ENCODE data around the gene VPS45.

VPS45 gene

DNA sequence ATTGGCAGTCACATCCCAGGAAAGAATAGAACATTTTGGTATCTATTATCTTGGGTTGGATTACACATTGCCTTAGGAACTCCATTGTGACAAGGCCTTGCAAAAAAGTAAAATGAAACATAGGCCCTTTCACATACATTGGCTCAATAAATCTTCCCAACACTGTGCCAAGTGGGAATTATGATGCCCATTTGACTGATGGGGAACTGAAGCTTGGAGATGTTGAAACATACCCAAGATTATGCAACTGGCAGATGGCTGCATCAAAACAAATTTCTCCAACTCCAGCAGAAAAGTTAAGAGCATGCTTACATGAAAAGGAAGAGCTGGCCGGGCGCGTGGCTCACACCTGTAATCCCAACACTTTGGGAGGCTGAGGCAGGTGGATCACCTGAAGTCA lies 109.0 kb downstream of the VPS45 start:
- no peaks in the 10 kb centered on the region for H3K9me2 ChIP-seq (replicated peaks; ENCODE audit: insufficient read depth, low read length)
- H4K20me1 ChIP-seq (ENCODE audit: low read depth, low read length) = no peaks in the 10 kb centered on the region
- H3K36me3 ChIP-seq (ENCODE audit: low read length) = no peaks in the 10 kb centered on the region
- no peak overlapping the region for H3K27ac ChIP-seq (ENCODE audit: low read depth, low read length)
- H3K4me2 ChIP-seq (ENCODE audit: low read depth, low read length, poor library complexity, severe bottlenecking) = no peak overlapping the region
- no peak overlapping the region for H3K4me3 ChIP-seq (ENCODE audit: insufficient read depth, low read length, poor library complexity, severe bottlenecking)
- H3F3A ChIP-seq (ENCODE audit: insufficient read depth) = no peaks in the 10 kb centered on the region
- no peaks in the 10 kb centered on the region for H3K79me2 ChIP-seq (ENCODE audit: insufficient read depth, low read length)
- TF ChIP-seq, protein P1, sequence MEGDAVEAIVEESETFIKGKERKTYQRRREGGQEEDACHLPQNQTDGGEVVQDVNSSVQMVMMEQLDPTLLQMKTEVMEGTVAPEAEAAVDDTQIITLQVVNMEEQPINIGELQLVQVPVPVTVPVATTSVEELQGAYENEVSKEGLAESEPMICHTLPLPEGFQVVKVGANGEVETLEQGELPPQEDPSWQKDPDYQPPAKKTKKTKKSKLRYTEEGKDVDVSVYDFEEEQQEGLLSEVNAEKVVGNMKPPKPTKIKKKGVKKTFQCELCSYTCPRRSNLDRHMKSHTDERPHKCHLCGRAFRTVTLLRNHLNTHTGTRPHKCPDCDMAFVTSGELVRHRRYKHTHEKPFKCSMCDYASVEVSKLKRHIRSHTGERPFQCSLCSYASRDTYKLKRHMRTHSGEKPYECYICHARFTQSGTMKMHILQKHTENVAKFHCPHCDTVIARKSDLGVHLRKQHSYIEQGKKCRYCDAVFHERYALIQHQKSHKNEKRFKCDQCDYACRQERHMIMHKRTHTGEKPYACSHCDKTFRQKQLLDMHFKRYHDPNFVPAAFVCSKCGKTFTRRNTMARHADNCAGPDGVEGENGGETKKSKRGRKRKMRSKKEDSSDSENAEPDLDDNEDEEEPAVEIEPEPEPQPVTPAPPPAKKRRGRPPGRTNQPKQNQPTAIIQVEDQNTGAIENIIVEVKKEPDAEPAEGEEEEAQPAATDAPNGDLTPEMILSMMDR (IDR thresholded peaks at IDR 0.05; ENCODE audit: insufficient read depth, low read length, poor library complexity, severe bottlenecking) = no peak
- no peak for TF ChIP-seq EZH2phosphoT487 (conservative IDR thresholded peaks at IDR 0.05; ENCODE audit: low read length)
- no peak overlapping the region for H3K9ac ChIP-seq (ENCODE audit: low read length)
- H3K27me3 ChIP-seq (ENCODE audit: low read length) = no peaks in the 10 kb centered on the region
- no peaks in the 10 kb centered on the region for H3K9me3 ChIP-seq (ENCODE audit: insufficient read depth, low read length)
- H2AFZ ChIP-seq (ENCODE audit: low read depth, low read length, severe bottlenecking) = no peak overlapping the region

DNA sequence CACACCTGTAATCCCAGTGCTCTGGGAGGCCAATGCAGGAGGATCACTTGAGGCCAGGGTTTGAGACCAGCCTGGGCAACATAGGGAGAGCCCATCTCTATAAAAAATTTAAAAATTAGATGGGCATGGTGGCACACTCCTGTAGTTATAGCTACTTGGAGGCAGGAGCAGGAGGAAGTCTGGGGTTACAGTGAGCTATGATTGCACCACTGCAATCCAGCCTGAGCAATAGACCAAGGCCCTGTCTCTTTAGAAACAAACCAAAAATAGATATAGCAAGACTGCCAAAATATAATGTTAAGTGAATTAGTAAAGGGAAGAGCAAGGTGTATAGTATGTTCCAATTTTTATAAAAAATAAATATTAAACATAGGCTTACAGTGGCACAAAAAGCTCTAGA lies 111.0 kb downstream of the VPS45 start:
- Histone ChIP-seq H4K20me1 (ENCODE audit: low read depth, low read length) (no peaks in the 10 kb centered on the region), H2AFZ (ENCODE audit: low read depth, low read length, severe bottlenecking) (no peak overlapping the region), H3K4me2 (ENCODE audit: low read depth, low read length, poor library complexity, severe bottlenecking) (no peak overlapping the region), H3K9me3 (ENCODE audit: insufficient read depth, low read length) (no peaks in the 10 kb centered on the region), H3K79me2 (ENCODE audit: insufficient read depth, low read length) (no peaks in the 10 kb centered on the region), H3K4me3 (ENCODE audit: insufficient read depth, low read length, poor library complexity, severe bottlenecking) (no peak overlapping the region), H3K9ac (ENCODE audit: low read length) (no peak overlapping the region), H3K9me2 (replicated peaks; ENCODE audit: insufficient read depth, low read length) (no peaks in the 10 kb centered on the region), H3K27ac (ENCODE audit: low read depth, low read length) (no peak overlapping the region), H3K36me3 (ENCODE audit: low read length) (no peaks in the 10 kb centered on the region), H3F3A (ENCODE audit: insufficient read depth) (no peaks in the 10 kb centered on the region), H3K27me3 (ENCODE audit: low read length) (no peaks in the 10 kb centered on the region)
- TF ChIP-seq EZH2phosphoT487 (conservative IDR thresholded peaks at IDR 0.05; ENCODE audit: low read length) = no peak
- TF ChIP-seq, protein P1 (IDR thresholded peaks at IDR 0.05; ENCODE audit: insufficient read depth, low read length, poor library complexity, severe bottlenecking) = no peak

DNA sequence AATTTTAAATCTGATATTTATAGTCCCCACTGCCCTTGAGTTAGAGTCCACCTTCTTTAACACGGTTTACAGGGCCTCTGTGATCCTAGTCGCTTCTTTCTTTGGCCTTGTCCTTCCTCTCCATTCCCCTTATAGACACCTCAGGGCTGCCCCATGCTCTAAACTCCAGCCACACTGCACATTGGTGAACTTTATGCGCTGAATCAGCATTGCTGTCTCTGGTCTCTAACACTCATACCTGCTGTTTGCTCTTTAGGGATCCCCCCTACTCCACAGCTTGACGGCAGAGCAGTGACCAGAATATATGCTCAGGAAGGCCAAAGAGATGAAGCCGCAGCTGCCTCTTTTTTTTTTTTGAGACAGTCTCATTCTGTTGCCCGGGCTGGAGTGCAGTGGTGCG lies 112.3 kb downstream of the VPS45 start:
- Histone ChIP-seq H3K9me3 (ENCODE audit: insufficient read depth, low read length) (no peaks in the 10 kb centered on the region), H3K27me3 (ENCODE audit: low read length) (no peaks in the 10 kb centered on the region), H4K20me1 (ENCODE audit: low read depth, low read length) (no peaks in the 10 kb centered on the region), H3K9ac (ENCODE audit: low read length) (no peak overlapping the region), H2AFZ (ENCODE audit: low read depth, low read length, severe bottlenecking) (no peak overlapping the region), H3K36me3 (ENCODE audit: low read length) (no peaks in the 10 kb centered on the region), H3K27ac (ENCODE audit: low read depth, low read length) (no peak overlapping the region), H3K79me2 (ENCODE audit: insufficient read depth, low read length) (no peaks in the 10 kb centered on the region), H3K4me3 (ENCODE audit: insufficient read depth, low read length, poor library complexity, severe bottlenecking) (no peak overlapping the region), H3K9me2 (replicated peaks; ENCODE audit: insufficient read depth, low read length) (no peaks in the 10 kb centered on the region), H3F3A (ENCODE audit: insufficient read depth) (no peaks in the 10 kb centered on the region), H3K4me2 (ENCODE audit: low read depth, low read length, poor library complexity, severe bottlenecking) (no peak overlapping the region)
- TF ChIP-seq EZH2phosphoT487 (conservative IDR thresholded peaks at IDR 0.05; ENCODE audit: low read length) = no peak
- TF ChIP-seq, protein P1 (IDR thresholded peaks at IDR 0.05; ENCODE audit: insufficient read depth, low read length, poor library complexity, severe bottlenecking) = no peak

Data from SU-DHL-6 (cell line).